Right renal pelvis (tissue), 4 donors: ENCODE measurements around the gene MCUB. TPM values are rescaled to one million over a fixed set of nuclear protein-coding genes. Genes with fewer than 3 reads are reported as not detected.
"Not testable (repeated sequence)": the region's sequence is repeated elsewhere in the genome, so short reads cannot be mapped to it uniquely, and the experiment has no call there.

Experiments used
- DNase-seq, 4 donors: peaks; one replicate each; pipeline ENCODE4 v3.0.0-alpha.2; 2013; ENCODE audit warnings: low read depth in 4 of 4, low spot score in 3 of 4, missing footprints in 1 of 4
- polyA plus RNA-seq, 4 donors: library from polyadenylated mRNA; unstranded; fragments of 120-200 nt; gene quantifications; one replicate each; pipeline ENCODE4 v1.2.1, GENCODE V29; 2013; ENCODE audit not compliant: insufficient read length in 4 of 4

Gene MCUB
- polyA plus RNA-seq, 4 donors = 8.9 to 11.1 (median 9.8) TPM

- no peak for DNase-seq
Measured at GRCh38 chr4:109675181-109675580, 115.1 kb downstream of the MCUB start.

DNA sequence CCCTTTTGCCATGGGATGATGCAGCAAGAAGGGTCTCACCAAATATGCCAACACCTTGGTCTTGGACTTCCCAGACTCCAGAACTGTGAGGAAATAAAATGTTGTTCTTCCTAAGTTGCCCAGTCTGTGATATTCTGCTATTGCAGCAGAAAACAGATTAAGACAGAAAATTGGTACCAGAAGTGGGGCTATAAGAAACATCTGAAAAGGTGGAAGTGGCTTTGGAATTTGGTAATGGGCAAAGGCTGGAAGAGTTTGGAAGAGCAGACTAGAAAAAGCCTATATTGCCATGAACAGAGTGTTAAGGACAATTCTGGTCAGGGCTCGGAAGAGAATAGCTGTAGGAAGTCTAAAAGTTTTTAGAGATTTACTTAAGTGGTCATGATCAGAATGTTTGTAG lies 115.8 kb downstream of the MCUB start:
- DNase-seq = no peak

- DNase-seq = no peak
Measured at GRCh38 chr4:109676886-109677285, 116.8 kb downstream of the MCUB start.

DNA sequence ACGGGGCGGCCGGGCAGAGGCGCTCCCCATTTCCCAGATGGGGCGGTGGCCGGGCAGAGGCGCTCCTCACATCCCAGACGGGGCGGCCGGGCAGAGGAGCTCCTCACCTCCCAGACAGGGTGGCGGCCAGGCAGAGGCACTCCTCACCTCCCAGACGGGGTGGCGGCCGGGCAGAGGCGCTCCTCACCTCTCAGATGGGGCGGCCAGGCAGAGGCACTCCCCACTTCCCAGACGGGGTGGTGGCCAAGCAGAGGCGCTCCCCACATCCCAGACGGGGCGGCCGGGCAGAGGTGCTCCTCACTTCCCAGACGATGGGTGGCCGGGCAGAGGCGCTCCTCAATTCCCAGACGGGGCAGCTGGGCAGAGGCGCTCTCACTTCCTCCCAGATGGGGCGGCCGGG lies 118.4 kb downstream of the MCUB start:
- not testable (repeated sequence) for DNase-seq

DNA sequence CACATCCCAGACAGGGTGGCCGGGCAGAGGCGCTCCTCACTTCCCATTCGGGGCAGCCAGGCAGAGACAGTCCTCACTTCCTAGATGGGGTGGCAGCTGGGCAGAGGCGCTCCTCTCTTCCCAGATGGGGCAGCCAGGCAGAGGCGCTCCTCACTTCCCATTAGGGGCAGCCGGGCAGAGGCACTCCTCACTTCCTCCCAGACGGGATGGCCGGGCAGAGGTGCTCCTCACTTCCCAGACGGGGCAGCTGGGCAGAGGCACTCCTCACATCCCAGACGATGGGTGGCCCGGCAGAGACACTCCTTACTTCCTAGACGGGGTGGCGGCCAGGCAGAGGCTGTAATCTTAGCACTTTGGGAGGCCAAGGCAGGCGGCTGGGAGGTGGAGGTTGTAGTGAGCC lies 118.9 kb downstream of the MCUB start:
- DNase-seq = not testable (repeated sequence)

GRCh38 chr4:109682875-109683274 lies 122.8 kb downstream of the MCUB start:
- DNase-seq = no peak

GRCh38 chr4:109683621-109684253 lies 123.7 kb downstream of the MCUB start:
- DNase-seq = no peak

GRCh38 chr4:109684727-109685126 lies 124.7 kb downstream of the MCUB start:
- DNase-seq = no peak

- DNase-seq = no peak
Measured at GRCh38 chr4:109690690-109691410, 130.8 kb downstream of the MCUB start.

- DNase-seq = no peak
Measured at GRCh38 chr4:109691411-109691920, 131.4 kb downstream of the MCUB start.

DNA sequence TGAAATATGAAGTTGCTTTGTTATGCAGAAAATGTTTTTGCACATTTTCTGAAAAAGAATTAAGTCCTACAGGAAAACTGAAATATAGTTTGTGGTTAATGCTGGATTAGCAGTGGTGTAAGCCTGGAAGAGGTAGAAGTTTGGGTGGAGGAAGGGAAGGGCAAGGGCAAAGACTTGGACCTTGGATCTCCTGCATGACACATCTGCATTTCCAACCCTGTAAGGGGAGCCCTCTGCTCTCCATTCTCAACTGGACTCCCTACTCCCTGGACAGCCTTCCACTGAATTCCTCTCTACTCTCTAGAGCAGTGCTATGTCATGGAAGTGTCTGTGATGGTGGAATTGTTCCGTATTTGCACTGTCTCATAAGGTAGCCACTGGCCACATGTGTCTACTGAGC lies 138.6 kb downstream of the MCUB start:
- DNase-seq = no peak

DNA sequence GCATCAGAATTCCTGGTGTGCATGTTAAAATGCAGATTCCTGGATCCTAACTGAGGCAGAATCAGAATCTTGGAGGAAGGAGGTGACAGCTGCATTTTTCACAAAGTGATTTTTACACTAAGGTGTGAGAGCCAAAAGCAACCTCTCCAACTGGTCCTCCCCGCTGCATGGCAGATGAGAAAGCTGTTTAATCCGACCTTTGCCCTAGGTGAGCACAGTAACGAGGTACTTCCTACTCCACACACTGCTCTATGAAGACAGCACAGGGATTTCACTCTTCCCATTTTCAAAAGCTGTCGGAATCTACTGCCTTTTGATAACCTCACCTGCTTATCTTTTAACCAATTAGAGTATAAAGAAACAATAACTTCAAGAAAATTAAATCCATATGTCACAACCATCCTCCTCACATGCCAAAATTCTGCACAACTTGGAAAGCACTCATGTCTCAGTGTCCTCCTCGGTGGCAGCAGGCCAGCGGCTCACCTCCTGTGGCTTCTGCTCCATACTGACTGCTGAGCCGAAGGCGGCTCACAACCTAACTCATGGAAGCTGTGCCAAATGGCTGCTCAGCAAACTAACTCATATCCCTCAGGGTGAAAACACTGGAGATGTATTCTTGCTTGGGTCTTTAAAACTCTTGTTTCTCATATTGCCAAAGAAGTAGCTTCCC lies 139.6 kb downstream of the MCUB start:
- no peak for DNase-seq

- DNase-seq = peak in 2 of 4 donors; percentile 15 to 37
Measured at GRCh38 chr4:109701566-109702410, 141.7 kb downstream of the MCUB start.

- peak; percentile 61 to 68 (median 66) for DNase-seq
Measured at GRCh38 chr4:109702950-109703663, 143.1 kb downstream of the MCUB start, which contains the start of gene CASP6. Gene CASP6, minus strand, starts transcription at chr4:109703445. Its CDS starts 50 bp downstream, at chr4:109703395.

DNA sequence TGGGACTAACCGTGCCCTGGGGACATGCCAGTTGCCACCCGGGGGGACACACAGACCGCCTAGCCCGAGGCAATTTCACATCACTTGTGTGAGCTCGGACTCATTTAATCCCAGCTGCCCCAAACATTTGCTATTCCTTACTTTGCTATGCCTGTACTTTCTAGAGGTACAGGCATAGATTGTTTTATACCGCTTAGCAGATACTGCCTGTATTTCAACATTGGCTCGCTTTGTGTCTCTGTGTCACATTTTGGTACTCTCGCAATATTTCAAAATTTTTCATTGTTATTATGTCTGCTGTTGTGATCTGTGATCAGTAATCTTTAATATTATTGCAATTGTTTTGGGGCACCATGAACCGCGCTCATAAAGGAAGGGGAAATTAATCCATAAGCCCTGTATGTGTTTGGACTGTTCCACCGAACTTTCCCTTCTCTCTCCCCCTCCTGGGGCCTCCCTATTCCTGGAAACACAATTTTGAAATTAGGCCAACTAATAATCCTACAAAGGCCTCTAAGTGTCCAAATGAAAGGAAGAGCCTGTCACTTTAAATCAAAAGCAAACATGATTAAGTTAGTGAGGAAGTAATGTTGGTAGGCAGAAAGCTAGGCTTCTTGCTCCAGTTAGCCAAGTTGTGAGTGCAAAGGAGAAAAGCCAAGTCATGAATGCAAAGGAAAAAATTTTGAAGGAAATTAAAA lies 143.8 kb downstream of the MCUB start:
- peak in 2 of 4 donors; percentile 8 to 41 for DNase-seq

- DNase-seq = no peak
Measured at GRCh38 chr4:109708435-109708834, 148.4 kb downstream of the MCUB start.

DNA sequence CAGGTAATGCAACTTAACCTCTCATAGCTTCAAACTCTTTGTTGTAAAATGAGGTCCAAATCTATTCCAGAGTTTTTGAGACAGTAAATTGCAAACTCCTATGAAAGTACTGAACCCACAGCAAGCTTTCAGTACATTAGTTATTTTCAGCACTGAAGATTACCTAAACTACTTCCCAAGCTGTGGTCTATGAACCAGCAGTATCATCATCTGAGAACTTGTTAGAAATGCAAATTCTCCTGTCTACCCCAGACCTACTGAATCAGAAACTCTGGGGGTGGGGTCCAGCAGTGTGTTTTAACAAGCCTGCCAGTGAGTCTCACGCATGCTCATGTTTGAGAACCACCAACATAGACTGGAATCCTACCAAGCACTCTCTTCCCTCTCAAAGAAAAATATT lies 148.9 kb downstream of the MCUB start:
- no peak for DNase-seq

DNA sequence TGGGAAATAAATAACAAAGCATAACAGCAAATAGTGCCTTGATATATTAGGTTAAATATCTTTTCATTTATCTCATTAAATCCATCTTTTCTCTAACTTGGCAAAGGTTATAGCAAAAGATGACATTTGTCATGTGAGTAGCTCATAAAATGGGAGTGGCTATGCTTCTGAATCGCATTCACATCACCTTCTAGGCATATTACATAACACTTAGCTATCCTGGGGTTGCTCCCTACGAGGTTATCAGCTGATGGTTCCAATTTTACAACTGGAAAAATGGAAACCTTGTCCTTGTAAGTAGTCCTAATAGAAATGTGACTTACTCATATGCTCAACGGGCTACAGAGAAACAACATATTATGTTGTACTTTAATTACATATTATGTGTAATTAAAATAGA lies 153.5 kb downstream of the MCUB start:
- DNase-seq = no peak

- DNase-seq = no peak
Measured at GRCh38 chr4:109718759-109719158, 158.7 kb downstream of the MCUB start.
